Ascending aorta (tissue), 2 donors: Measurements from ENCODE around the gene GALNT17. TPM values are rescaled to one million over a fixed set of nuclear protein-coding genes. Genes with fewer than 3 reads are reported as not detected.
"Not testable (repeated sequence)": the region's sequence is repeated elsewhere in the genome, so short reads cannot be mapped to it uniquely, and the experiment has no call there.

Experiments used
- DNase-seq, 2 donors: peaks; one replicate each; pipeline ENCODE4 v3.0.0-alpha.2; 2019; ENCODE audit warnings: low spot score in 2 of 2
- H3K27ac ChIP-seq, 2 donors: fragments of 200-600 bp; sonication (generic); one replicate each; pipeline ENCODE4 v1.5.1; 2016 to 2017; ENCODE audit warnings: mild to moderate bottlenecking in 1 of 2
- H3K27me3 ChIP-seq: fragments of 200-600 bp; sonication (generic); one replicate; pipeline ENCODE4 v1.5.1; 2017
- H3K36me3 ChIP-seq, 2 donors: fragments of 200-600 bp; sonication (generic); one replicate each; pipeline ENCODE4 v1.5.1; 2016
- H3K4me1 ChIP-seq, 2 donors: fragments of 200-600 bp; sonication (generic); one replicate each; pipeline ENCODE4 v1.5.1; 2016 to 2017; ENCODE audit warnings: mild to moderate bottlenecking in 1 of 2
- H3K4me3 ChIP-seq, 2 donors: fragments of 200-600 bp; sonication (generic); one replicate each; pipeline ENCODE4 v1.5.1; 2016 to 2017; ENCODE audit warnings: mild to moderate bottlenecking in 1 of 2
- H3K9me3 ChIP-seq, 2 donors: fragments of 200-600 bp; sonication (generic); one replicate each; pipeline ENCODE4 v1.5.1; 2016
- CTCF ChIP-seq, 3 experiments: fragments of 200-600 bp in 2 of 3; fragments of 450-650 bp in 1 of 3; sonication (generic) in 2 of 3; IDR thresholded peaks; one replicate each; pipeline ENCODE4 v1.5.1; 2016 to 2019; ENCODE audit warnings: antibody characterized with exemption in 3 of 3, mild to moderate bottlenecking in 1 of 3, moderate library complexity in 1 of 3
- intact Hi-C: fragments of 100-400 bp; cut with DNase I; formaldehyde crosslinking; loops from one replicate; pipeline ENCODE4 v1.15.1; 2023
- total RNA-seq: library from RNA; depleted of rRNA; stranded (reverse); fragments of >200 nt; gene quantifications from one replicate; pipeline ENCODE4 v1.1.0, GENCODE V29; 2016

GALNT17 gene
- total RNA-seq, 1 donor from 2014 or later = 29.8 TPM

- Histone ChIP-seq H3K27ac (no peak overlapping the region), H3K36me3 (no peaks in the 10 kb centered on the region), H3K27me3 (no peaks in the 10 kb centered on the region), H3K9me3 (no peaks in the 10 kb centered on the region), H3K4me3 (no peak overlapping the region), H3K4me1 (peaks cover 0 to 5% of the 10 kb centered on the region in 2 donors)
- DNase-seq = no peak
- intact Hi-C loops = loop anchor here (2.0 kb wide), 1 partner anchor 26 kb away; no protein-coding TSS in a partner anchor
- no peak for TF ChIP-seq CTCF (IDR thresholded peaks at IDR 0.05)
Measured at GRCh38 chr7:71245038-71245437, 113.1 kb downstream of the GALNT17 start.

GRCh38 chr7:71251706-71252105 is 119.8 kb downstream of the GALNT17 start:
- no peak overlapping the region for H3K4me3 ChIP-seq
- H3K36me3 ChIP-seq = no peaks in the 10 kb centered on the region
- DNase-seq = no peak
- no peak for TF ChIP-seq CTCF (IDR thresholded peaks at IDR 0.05)
- no peak overlapping the region for H3K27ac ChIP-seq
- no peaks in the 10 kb centered on the region for H3K27me3 ChIP-seq
- intact Hi-C loops = no loop called here
- H3K9me3 ChIP-seq = no peaks in the 10 kb centered on the region
- H3K4me1 ChIP-seq = no peaks in the 10 kb centered on the region

GRCh38 chr7:71254751-71255150 is 122.8 kb downstream of the GALNT17 start:
- no peak for DNase-seq
- no peak for TF ChIP-seq CTCF (IDR thresholded peaks at IDR 0.05)
- Histone ChIP-seq H3K9me3 (no peaks in the 10 kb centered on the region), H3K27me3 (no peaks in the 10 kb centered on the region), H3K4me1 (no peaks in the 10 kb centered on the region), H3K36me3 (no peaks in the 10 kb centered on the region), H3K4me3 (no peak overlapping the region), H3K27ac (no peak overlapping the region)
- intact Hi-C loops = no loop called here

GRCh38 chr7:71255537-71256178 is 123.7 kb downstream of the GALNT17 start:
- H3K27ac ChIP-seq = no peak overlapping the region
- intact Hi-C loops = no loop called here

GRCh38 chr7:71261066-71261465 is 129.1 kb downstream of the GALNT17 start:
- no peak overlapping the region for H3K27ac ChIP-seq
- intact Hi-C loops = no loop called here
- no peak for DNase-seq

More at GRCh38 chr7:71255537-71256178, 123.7 kb downstream of the GALNT17 start:
- no peaks in the 10 kb centered on the region for H3K9me3 ChIP-seq
- no peak for TF ChIP-seq CTCF (IDR thresholded peaks at IDR 0.05)
- no peak for DNase-seq
- no peaks in the 10 kb centered on the region for H3K36me3 ChIP-seq
- H3K27me3 ChIP-seq = no peaks in the 10 kb centered on the region
- no peak overlapping the region for H3K4me3 ChIP-seq
- no peaks in the 10 kb centered on the region for H3K4me1 ChIP-seq

GRCh38 chr7:71262834-71263233 is 130.9 kb downstream of the GALNT17 start:
- H3K36me3 ChIP-seq, H3K4me1 ChIP-seq, H3K27me3 ChIP-seq, H3K9me3 ChIP-seq, intact Hi-C loops, H3K27ac ChIP-seq, DNase-seq, H3K4me3 ChIP-seq: not testable (repeated sequence)

More at GRCh38 chr7:71261066-71261465, 129.1 kb downstream of the GALNT17 start:
- Histone ChIP-seq H3K4me1 (no peaks in the 10 kb centered on the region), H3K27me3 (no peaks in the 10 kb centered on the region), H3K36me3 (no peaks in the 10 kb centered on the region), H3K9me3 (peaks cover 5 to 7% of the 10 kb centered on the region in 2 donors), H3K4me3 (no peak overlapping the region)
- no peak for TF ChIP-seq CTCF (IDR thresholded peaks at IDR 0.05)
